Measurements from ENCODE around the gene SPEN.

GRCh38 chr1:15968172-15968571 lies 120.7 kb downstream of the SPEN start:
- TF ChIP-seq CTCF (conservative IDR thresholded peaks at IDR 0.05; ENCODE audit: low read depth, low read length) (no peak), EZH2 (IDR thresholded peaks at IDR 0.05; ENCODE audit: borderline replicate concordance, low read depth, low read length, poor library complexity, severe bottlenecking) (no peak)
